Lower lobe of right lung (tissue), 2 donors: Measurements from ENCODE around the gene PLPPR2. TPM values are rescaled to one million over a fixed set of nuclear protein-coding genes. Genes with fewer than 3 reads are reported as not detected.
A peak's percentile ranks its signal among the peaks of the same experiment; 100 is the strongest.

Experiments
- ATAC-seq, 2 donors: fragments of 200-7000 bp; cut with Tn5 transposase; one replicate each; pipeline ENCODE4 v1.9.1; 2020 to 2022; ENCODE audit warnings: mild to moderate bottlenecking in 2 of 2, moderate library complexity in 2 of 2
- DNase-seq: peaks from one replicate; pipeline ENCODE4 v3.0.0-alpha.2; 2020
- H3K27ac ChIP-seq: fragments of 200-600 bp; one replicate; pipeline ENCODE4 v1.8.0; 2022
- H3K27me3 ChIP-seq: fragments of 200-600 bp; one replicate; pipeline ENCODE4 v1.8.0; 2022; ENCODE audit warnings: low read depth
- H3K36me3 ChIP-seq: fragments of 200-600 bp; one replicate; pipeline ENCODE4 v1.8.0; 2022; ENCODE audit warnings: mild to moderate bottlenecking
- H3K4me1 ChIP-seq: fragments of 200-600 bp; one replicate; pipeline ENCODE4 v1.8.0; 2022
- H3K4me3 ChIP-seq: fragments of 200-600 bp; one replicate; pipeline ENCODE4 v1.8.0; 2022; ENCODE audit warnings: mild to moderate bottlenecking
- H3K9me3 ChIP-seq: fragments of 200-600 bp; one replicate; pipeline ENCODE4 v1.8.0; 2022
- intact Hi-C: fragments of 100-400 bp; cut with DNase I; formaldehyde crosslinking; loops from one replicate; pipeline ENCODE4 v1.11.0; 2022
- total RNA-seq: library from RNA; stranded (reverse); fragmentation: NEBNext Ultra II Directional; extraction: Animal tissue kit (Norgen Biotek cat#: 25700); gene quantifications from one replicate; pipeline ENCODE4 v1.2.1, GENCODE V29; 2021
- TF ChIP-seq, protein P1 (sequence below): fragments of 200-600 bp; IDR thresholded peaks from one replicate; pipeline ENCODE4 v1.8.0; 2022; ENCODE audit warnings: antibody characterized with exemption, mild to moderate bottlenecking
- donor health status: DM: no; HTN: yes; CAD: no; lungs with severe emphysema.

PLPPR2 gene
- total RNA-seq, 1 donor from 2014 or later: 21.3 TPM

DNA sequence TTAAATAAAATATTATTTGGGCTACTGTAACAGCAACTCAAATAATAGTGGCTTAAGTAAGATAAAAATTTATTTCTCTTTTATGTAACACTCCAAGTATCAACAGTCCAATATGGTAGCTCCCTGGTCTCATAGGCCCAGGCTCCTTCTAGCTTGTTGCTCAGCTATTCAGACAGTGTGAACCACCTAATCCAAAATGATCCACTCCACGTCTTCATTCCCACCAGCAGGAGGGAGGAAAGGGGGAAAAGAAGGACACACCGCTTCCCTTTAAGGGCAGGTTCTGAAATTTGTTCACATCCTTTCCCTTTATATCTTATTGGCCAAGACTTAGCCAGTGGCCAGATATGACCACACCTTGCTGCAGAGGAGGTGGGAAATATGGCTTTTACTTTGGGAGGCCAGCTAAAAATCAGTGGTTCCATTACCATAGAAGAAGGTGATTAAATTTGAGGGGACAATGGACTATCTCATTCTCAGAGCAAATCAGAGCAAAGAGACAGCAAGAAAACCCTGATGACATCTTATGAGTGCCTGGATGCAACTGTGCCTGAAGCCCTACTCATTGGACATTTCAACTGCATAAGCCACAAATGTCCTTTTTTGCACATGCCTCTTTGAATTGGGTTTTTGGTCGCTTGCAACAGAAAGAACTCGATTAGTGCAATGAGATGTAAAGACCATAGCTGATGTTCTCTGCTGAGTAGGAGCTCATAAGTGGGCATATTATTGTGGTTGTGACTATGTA, 35.9 kb downstream of the PLPPR2 start:
- ATAC-seq (no peak), DNase-seq (no peak)
- no peaks in the 10 kb centered on the region for H3K27me3 ChIP-seq
- peaks cover 15% of the 10 kb centered on the region for H3K4me1 ChIP-seq
- no peak overlapping the region for H3K4me3 ChIP-seq
- H3K36me3 ChIP-seq: no peaks in the 10 kb centered on the region
- intact Hi-C loops: no loop called here
- H3K27ac ChIP-seq: no peak overlapping the region
- peaks cover 3% of the 10 kb centered on the region for H3K9me3 ChIP-seq
- TF ChIP-seq, protein P1, sequence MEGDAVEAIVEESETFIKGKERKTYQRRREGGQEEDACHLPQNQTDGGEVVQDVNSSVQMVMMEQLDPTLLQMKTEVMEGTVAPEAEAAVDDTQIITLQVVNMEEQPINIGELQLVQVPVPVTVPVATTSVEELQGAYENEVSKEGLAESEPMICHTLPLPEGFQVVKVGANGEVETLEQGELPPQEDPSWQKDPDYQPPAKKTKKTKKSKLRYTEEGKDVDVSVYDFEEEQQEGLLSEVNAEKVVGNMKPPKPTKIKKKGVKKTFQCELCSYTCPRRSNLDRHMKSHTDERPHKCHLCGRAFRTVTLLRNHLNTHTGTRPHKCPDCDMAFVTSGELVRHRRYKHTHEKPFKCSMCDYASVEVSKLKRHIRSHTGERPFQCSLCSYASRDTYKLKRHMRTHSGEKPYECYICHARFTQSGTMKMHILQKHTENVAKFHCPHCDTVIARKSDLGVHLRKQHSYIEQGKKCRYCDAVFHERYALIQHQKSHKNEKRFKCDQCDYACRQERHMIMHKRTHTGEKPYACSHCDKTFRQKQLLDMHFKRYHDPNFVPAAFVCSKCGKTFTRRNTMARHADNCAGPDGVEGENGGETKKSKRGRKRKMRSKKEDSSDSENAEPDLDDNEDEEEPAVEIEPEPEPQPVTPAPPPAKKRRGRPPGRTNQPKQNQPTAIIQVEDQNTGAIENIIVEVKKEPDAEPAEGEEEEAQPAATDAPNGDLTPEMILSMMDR: no peak

GRCh38 chr19:11397089-11397610, 41.9 kb downstream of the PLPPR2 start:
- ATAC-seq (peak in 1 of 2 donors; percentile 10), DNase-seq (no peak)
- Histone ChIP-seq H3K9me3 (no peaks in the 10 kb centered on the region), H3K27me3 (no peaks in the 10 kb centered on the region), H3K36me3 (peaks cover 23% of the 10 kb centered on the region), H3K27ac (no peak overlapping the region), H3K4me1 (no peaks in the 10 kb centered on the region), H3K4me3 (no peak overlapping the region)
- TF ChIP-seq, protein P1: no peak
- intact Hi-C loops: no loop called here

- no peaks in the 10 kb centered on the region for H3K9me3 ChIP-seq
- no peak for DNase-seq
- intact Hi-C loops: no loop called here
- H3K4me3 ChIP-seq: no peak overlapping the region
- H3K27me3 ChIP-seq: no peaks in the 10 kb centered on the region
- peaks cover 32% of the 10 kb centered on the region for H3K36me3 ChIP-seq
- no peaks in the 10 kb centered on the region for H3K4me1 ChIP-seq
- H3K27ac ChIP-seq: no peak overlapping the region
- peak in 1 of 2 donors; percentile 21 for ATAC-seq
- TF ChIP-seq, protein P1: no peak
Observed at GRCh38 chr19:11399667-11400066, 44.4 kb downstream of the PLPPR2 start.

DNA sequence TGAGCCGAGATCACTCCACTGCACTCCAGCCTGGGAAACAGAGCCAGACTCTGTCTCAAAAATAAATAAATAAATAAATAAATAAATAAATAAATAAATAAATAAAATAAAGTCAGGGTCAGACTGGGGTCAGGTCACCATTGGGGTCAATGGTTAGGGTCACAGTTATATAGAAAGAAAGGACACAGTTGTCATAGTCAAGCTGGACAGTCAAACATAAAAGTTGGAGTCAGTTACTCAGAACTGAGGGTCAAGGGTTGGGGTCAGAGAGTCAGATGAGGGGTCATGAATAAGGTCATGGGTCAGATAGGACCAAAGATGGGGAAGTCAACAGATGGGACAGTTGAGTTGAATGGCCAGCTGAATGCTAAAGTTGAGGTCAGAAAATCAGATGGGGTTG, 45.6 kb downstream of the PLPPR2 start:
- TF ChIP-seq, protein P1: no peak
- no peaks in the 10 kb centered on the region for H3K9me3 ChIP-seq
- DNase-seq (no peak), ATAC-seq (no peak)
- no peak overlapping the region for H3K27ac ChIP-seq
- no peaks in the 10 kb centered on the region for H3K4me1 ChIP-seq
- H3K4me3 ChIP-seq: no peak overlapping the region
- peaks cover 32% of the 10 kb centered on the region for H3K36me3 ChIP-seq
- intact Hi-C loops: no loop called here
- H3K27me3 ChIP-seq: no peaks in the 10 kb centered on the region

- DNase-seq (no peak), ATAC-seq (no peak)
- Histone ChIP-seq H3K36me3 (peaks cover 27% of the 10 kb centered on the region), H3K9me3 (no peaks in the 10 kb centered on the region), H3K27me3 (no peaks in the 10 kb centered on the region), H3K4me1 (peaks cover 5% of the 10 kb centered on the region), H3K27ac (no peak overlapping the region), H3K4me3 (no peak overlapping the region)
- intact Hi-C loops: no loop called here
- TF ChIP-seq, protein P1: no peak
Observed at GRCh38 chr19:11401808-11402543, 46.7 kb downstream of the PLPPR2 start.
